Stimulated activated CD4-positive, alpha-beta T cell treated with anti-CD3 and anti-CD28 coated beads, Interleukin-15, amount 100 ng/mL, for 48 hours (primary cell): ENCODE measurements around the gene PTBP3.
A peak's percentile ranks its signal among the peaks of the same experiment; 100 is the strongest.

Experiments used
- DNase-seq, 2 donors: peaks; one replicate each; pipeline ENCODE4 v3.0.0-alpha.2; 2020; ENCODE audit warnings: low read depth in 2 of 2

The PTBP3 gene

GRCh38 chr9:112360047-112360804 lies 26.8 kb upstream of the PTBP3 start:
- DNase-seq = no peak

GRCh38 chr9:112355427-112355897 lies 22.0 kb upstream of the PTBP3 start:
- DNase-seq = no peak

GRCh38 chr9:112354081-112354743 lies 20.8 kb upstream of the PTBP3 start:
- no peak for DNase-seq

- DNase-seq = no peak
These were observed 18.8 kb upstream of the PTBP3 start for GRCh38 chr9:112352209-112352608.

GRCh38 chr9:112351184-112351583 lies 17.8 kb upstream of the PTBP3 start:
- no peak for DNase-seq

- no peak for DNase-seq
These were observed 15.6 kb upstream of the PTBP3 start for GRCh38 chr9:112349008-112349333.

- DNase-seq = peak; percentile 71 to 74
These were observed 15.0 kb upstream of the PTBP3 start for GRCh38 chr9:112348257-112349007.

GRCh38 chr9:112341730-112342129 lies 8.3 kb upstream of the PTBP3 start:
- DNase-seq = no peak

- DNase-seq = no peak
These were observed 6.5 kb upstream of the PTBP3 start for GRCh38 chr9:112339886-112340285.

GRCh38 chr9:112338561-112338960 lies 5.1 kb upstream of the PTBP3 start:
- no peak for DNase-seq

- no peak for DNase-seq
These were observed 4.1 kb upstream of the PTBP3 start for GRCh38 chr9:112337547-112337946.

- peak; percentile 20 to 45 for DNase-seq
These were observed 1.0 kb upstream of the PTBP3 start for GRCh38 chr9:112334432-112334841.

GRCh38 chr9:112333639-112334431 lies 416 bp upstream of the PTBP3 start:
- DNase-seq = peak; percentile 88 to 92

- no peak for DNase-seq
These were observed 794 bp downstream of the PTBP3 start for GRCh38 chr9:112332674-112332976.

- no peak for DNase-seq
These were observed 1.2 kb downstream of the PTBP3 start for GRCh38 chr9:112332214-112332613.

- no peak for DNase-seq
These were observed 1.8 kb downstream of the PTBP3 start for GRCh38 chr9:112331674-112331952.

GRCh38 chr9:112328545-112328944 lies 4.9 kb downstream of the PTBP3 start:
- DNase-seq = no peak

- DNase-seq = no peak
These were observed 5.5 kb downstream of the PTBP3 start for GRCh38 chr9:112327718-112328450.

GRCh38 chr9:112326194-112326593 lies 7.2 kb downstream of the PTBP3 start:
- no peak for DNase-seq

GRCh38 chr9:112325600-112325999 lies 7.8 kb downstream of the PTBP3 start:
- no peak for DNase-seq

GRCh38 chr9:112325127-112325526 lies 8.3 kb downstream of the PTBP3 start:
- DNase-seq = no peak
